Astrocyte of the cerebellum (primary cell): ENCODE data around the gene COX15.

Experiments used
- DNase-seq: peaks from one replicate; pipeline ENCODE4 v3.0.0-alpha.2; 2011; ENCODE audit warnings: low read depth
- H3K4me3 ChIP-seq: 2 replicates; pipeline ENCODE4 v1.5.1; 2011; ENCODE audit warnings: mild to moderate bottlenecking, low read depth, low read length, moderate library complexity
- CTCF ChIP-seq: IDR thresholded peaks from 2 replicates; pipeline ENCODE4 v1.5.1; 2012; ENCODE audit warnings: low read length, low read depth, moderate library complexity, mild to moderate bottlenecking; ENCODE audit errors: missing control alignments
- in situ Hi-C: cut with HindIII; loops from 2 replicates; pipeline ENCODE4 v1.10.0; 2017; ENCODE audit warnings: low sequenced_read_pairs

Gene COX15

DNA sequence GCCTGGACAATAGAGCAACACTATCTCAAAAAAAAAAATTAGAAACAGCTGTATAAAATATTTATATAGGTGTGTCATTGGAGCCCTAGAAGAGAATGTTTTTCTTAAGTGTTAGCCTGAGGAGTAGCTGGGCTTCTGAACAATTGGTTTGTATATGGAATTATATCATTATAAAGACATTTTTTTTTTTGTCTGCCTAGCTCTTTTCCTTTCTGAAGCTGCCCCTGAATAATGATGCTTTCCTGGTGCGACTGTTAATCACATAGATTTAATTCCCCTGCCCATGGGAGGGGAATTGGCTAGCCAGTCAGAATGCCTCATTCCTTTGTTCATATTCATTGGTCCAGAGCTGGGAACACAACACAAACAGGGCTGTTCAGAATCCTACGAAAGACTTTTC is 36.6 kb upstream of the COX15 start:
- no peak for TF ChIP-seq CTCF
- in situ Hi-C loops: no loop called here
- H3K4me3 ChIP-seq: no peak overlapping the region
- no peak for DNase-seq

DNA sequence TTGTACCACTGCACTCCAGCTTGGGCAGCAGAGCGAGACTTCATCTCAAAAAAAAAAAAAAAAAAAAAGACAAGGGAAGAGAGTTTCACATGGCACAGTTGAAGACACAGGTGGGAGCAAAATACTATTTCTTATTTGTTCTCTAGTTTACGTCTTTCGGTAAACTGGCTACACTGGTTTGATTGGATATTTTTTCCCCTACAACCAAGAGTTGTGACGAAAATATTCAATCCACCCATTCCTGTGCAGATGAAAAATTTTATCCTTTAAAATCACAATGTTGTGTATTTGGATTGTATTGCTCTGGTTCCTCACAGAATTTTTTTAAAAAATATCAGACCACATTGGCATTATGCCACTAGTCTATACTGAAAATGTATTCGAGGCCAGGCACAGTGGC is 36.0 kb upstream of the COX15 start:
- no peak overlapping the region for H3K4me3 ChIP-seq
- in situ Hi-C loops: no loop called here

DNA sequence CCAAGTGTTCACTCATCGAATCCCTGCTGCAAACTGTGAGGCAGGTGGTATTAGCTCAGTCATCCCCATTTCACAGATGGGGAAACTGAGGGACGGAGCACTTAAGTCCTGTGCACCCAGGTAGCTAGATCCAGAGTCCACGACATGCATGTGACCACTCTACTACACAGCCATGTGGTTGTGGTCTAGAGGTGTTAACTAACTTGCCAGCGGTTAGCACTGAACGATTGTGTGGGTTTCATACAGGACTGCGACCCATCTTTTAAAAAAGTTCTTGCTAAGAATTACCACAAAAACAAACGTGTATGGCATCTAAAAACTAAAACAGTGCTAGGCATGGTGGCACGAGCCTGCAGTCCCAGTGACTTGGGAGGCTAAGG is 34.4 kb upstream of the COX15 start:
- DNase-seq: no peak
- no peak overlapping the region for H3K4me3 ChIP-seq
- in situ Hi-C loops: no loop called here
- no peak for TF ChIP-seq CTCF

More for the DNA sequence above, 36.0 kb upstream of the COX15 start:
- no peak for TF ChIP-seq CTCF
- no peak for DNase-seq

DNA sequence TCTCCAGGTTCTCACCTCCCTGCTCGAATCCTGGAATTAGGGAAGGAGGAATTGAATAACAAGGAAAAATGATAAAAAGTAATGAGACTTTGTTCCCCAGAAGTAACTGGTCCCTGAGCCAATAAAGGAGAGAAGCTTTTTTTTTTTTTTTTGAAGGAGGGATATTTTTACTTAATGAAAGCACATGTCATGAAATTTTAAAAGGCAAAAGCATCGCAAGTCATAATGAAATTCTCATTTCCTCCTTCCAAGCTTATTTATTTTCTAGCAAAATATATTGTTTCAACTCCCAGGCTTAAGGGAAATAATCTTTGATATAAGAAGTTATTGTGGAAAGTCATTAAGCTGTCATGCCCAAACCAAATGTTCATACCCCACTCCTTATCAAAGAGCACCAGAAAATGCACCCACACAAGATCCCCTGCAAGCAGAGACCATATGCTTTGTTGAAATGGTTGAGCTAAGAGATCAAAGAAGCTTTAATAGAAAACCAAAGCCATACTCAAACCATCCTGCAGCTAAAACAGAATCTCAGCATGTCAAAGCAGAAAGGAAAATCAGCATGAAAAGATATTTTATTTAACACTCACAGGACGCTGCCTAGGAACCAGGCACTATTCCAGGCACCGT is 33.9 kb upstream of the COX15 start:
- DNase-seq: no peak
- in situ Hi-C loops: no loop called here
- TF ChIP-seq CTCF: no peak

GRCh38 chr10:99761365-99761764 is 29.4 kb upstream of the COX15 start:
- no peak for TF ChIP-seq CTCF
- in situ Hi-C loops: no loop called here
- no peak overlapping the region for H3K4me3 ChIP-seq
- no peak for DNase-seq

More for the DNA sequence above, 33.9 kb upstream of the COX15 start:
- no peak overlapping the region for H3K4me3 ChIP-seq

DNA sequence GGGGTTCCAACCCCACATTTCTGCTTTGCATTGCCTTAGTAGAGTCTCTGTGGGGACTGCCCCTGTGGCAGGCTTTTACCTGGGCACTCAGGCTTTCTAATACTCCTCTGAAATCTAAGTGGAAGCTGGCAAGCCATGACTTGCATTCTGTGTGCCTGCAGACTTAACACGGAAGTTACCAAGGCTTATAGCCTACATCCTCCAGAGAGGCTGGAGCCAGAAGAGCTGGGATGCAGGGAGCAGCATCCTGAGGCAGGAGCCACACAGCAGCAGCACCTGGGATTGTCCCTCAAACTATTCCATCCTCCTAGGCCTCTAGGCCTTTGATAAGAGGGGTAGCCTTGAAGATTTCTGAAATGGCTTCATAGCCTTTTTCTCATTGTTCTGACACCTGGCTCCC is 28.4 kb upstream of the COX15 start:
- H3K4me3 ChIP-seq: no peak overlapping the region
- TF ChIP-seq CTCF: no peak
- in situ Hi-C loops: no loop called here
- DNase-seq: no peak
